GM13976 (cell line): ENCODE results near the gene INTS6.

Experiments used
- DNase-seq: peaks from one replicate; pipeline ENCODE4 v3.0.0; 2012; ENCODE audit warnings: low spot score
- CTCF ChIP-seq: IDR thresholded peaks from 2 replicates; pipeline ENCODE4 v1.5.1; 2012; ENCODE audit warnings: borderline replicate concordance, mild to moderate bottlenecking; ENCODE audit not compliant: insufficient read depth; ENCODE audit errors: extremely low read depth, missing control alignments, control extremely low read depth
- in situ Hi-C: fragments of 300-500 bp; cut with MboI; formaldehyde crosslinking; loops from one replicate; pipeline ENCODE4 v1.12.0; 2022; ENCODE audit warnings: low sequenced_read_pairs, mixed read lengths, inconsistent platforms; ENCODE audit not compliant: unreplicated experiment

INTS6 gene

GRCh38 chr13:51451467-51452360, 1.1 kb downstream of the INTS6 start:
- DNase-seq = peak; percentile 76
- in situ Hi-C loops = no loop called here
- no peak for TF ChIP-seq CTCF

- no peak for DNase-seq
- in situ Hi-C loops = no loop called here
Observed at GRCh38 chr13:51451134-51451466, 1.7 kb downstream of the INTS6 start.

GRCh38 chr13:51449018-51449417, 3.8 kb downstream of the INTS6 start:
- DNase-seq = no peak
- in situ Hi-C loops = loop anchor here (10.0 kb wide), 1 partner anchor 346 kb away; no protein-coding TSS in a partner anchor
- TF ChIP-seq CTCF = no peak

More at GRCh38 chr13:51451134-51451466, 1.7 kb downstream of the INTS6 start:
- TF ChIP-seq CTCF = no peak

GRCh38 chr13:51444922-51445321, 7.9 kb downstream of the INTS6 start:
- DNase-seq = no peak
- no peak for TF ChIP-seq CTCF
- in situ Hi-C loops = loop anchor here (10.0 kb wide), 1 partner anchor 350 kb away; no protein-coding TSS in a partner anchor

GRCh38 chr13:51440381-51440780, 12.5 kb downstream of the INTS6 start:
- no peak for DNase-seq
- in situ Hi-C loops = loop anchor here (10.0 kb wide), 1 partner anchor 354 kb away; no protein-coding TSS in a partner anchor
- TF ChIP-seq CTCF = no peak

- TF ChIP-seq CTCF = no peak
- in situ Hi-C loops = no loop called here
- DNase-seq = no peak
Observed at GRCh38 chr13:51437550-51438127, 15.2 kb downstream of the INTS6 start.
